Fibroblast of the aortic adventitia (primary cell): Measurements from ENCODE around the gene TDRKH. TPM values are rescaled to one million over a fixed set of nuclear protein-coding genes. Genes with fewer than 3 reads are reported as not detected.

Source experiments
- DNase-seq: peaks from one replicate; pipeline ENCODE4 v3.0.0-alpha.2; 2010; ENCODE audit warnings: low read depth
- H3K4me3 ChIP-seq: 2 replicates; pipeline ENCODE4 v1.5.1; 2011; ENCODE audit warnings: low read depth, mild to moderate bottlenecking, control low read depth, low read length, moderate library complexity
- CTCF ChIP-seq: IDR thresholded peaks from 2 replicates; pipeline ENCODE4 v1.5.1; 2011; ENCODE audit warnings: mild to moderate bottlenecking, low read length, control low read depth, inconsistent platforms; ENCODE audit not compliant: insufficient read depth
- total RNA-seq: library from RNA; depleted of rRNA; stranded (reverse); fragments of >200 nt; gene quantifications from 2 replicates; pipeline ENCODE4 v1.2.3, GENCODE V29; 2012; ENCODE audit warnings: low replicate concordance

TDRKH gene
- total RNA-seq, 1 donor: 2.1 TPM

DNA sequence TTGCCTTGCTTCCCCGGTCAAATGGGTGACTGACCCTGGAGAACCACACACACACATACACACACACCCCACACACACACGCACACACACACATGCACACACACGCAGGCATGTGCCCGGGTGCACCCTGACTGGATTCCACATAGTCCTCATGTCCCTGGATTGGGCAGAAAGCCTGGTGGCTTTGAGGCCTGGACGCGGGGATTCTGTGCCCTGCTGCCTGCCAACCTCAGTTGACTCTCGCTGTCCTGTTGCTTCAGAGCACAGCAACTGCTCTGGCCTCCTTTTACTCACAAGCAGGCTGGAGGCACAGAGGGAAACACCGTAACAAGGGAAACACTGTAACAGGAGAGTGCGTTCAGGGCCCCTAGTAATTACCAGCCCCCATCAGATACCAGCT lies 34.9 kb upstream of the TDRKH start:
- no peak overlapping the region for H3K4me3 ChIP-seq

GRCh38 chr1:151823175-151823574 lies 32.9 kb upstream of the TDRKH start:
- no peak for TF ChIP-seq CTCF
- H3K4me3 ChIP-seq: no peak overlapping the region
- DNase-seq: no peak

More for the DNA sequence above, 34.9 kb upstream of the TDRKH start:
- no peak for DNase-seq
- no peak for TF ChIP-seq CTCF

DNA sequence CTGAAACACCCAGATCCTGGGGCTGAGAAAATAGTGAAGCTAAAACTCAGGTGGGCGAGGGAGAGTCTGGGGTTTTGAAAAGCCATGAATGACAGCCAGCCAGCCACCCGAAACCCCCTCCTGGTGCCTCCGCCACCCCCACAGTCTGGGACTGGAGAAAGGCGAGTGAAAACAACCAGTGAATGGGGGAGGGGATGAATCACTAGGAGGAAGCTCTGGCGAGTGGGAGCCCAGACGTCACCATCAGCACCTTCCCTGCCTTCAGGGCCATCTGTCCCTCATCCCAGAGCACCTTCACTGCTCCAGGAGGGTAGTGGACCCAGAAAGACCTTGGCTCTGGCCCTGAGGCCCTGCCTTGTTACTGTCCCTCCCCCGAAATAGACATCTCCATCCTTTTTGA lies 32.1 kb upstream of the TDRKH start:
- no peak overlapping the region for H3K4me3 ChIP-seq
- no peak for TF ChIP-seq CTCF
- no peak for DNase-seq

DNA sequence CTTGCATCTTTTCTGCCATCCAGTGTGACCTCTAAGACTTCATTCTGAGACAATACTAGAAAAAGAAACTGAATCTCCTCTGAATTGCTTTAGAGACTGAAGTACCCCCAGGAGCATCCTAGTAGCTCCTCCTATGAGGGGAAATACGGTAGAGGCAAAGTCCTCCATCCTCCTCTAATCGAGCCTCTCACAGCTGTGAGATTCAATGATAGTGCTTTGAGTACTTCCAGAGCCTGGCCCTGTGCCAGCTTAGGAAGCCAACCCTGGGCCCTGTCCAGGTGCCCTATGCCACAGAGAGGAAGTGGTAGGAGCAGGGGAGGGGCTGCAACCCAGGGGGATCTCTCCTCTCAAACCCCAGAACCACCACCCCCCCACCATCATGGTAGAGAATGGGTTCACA lies 30.6 kb upstream of the TDRKH start:
- DNase-seq: no peak
- no peak overlapping the region for H3K4me3 ChIP-seq
- TF ChIP-seq CTCF: no peak

DNA sequence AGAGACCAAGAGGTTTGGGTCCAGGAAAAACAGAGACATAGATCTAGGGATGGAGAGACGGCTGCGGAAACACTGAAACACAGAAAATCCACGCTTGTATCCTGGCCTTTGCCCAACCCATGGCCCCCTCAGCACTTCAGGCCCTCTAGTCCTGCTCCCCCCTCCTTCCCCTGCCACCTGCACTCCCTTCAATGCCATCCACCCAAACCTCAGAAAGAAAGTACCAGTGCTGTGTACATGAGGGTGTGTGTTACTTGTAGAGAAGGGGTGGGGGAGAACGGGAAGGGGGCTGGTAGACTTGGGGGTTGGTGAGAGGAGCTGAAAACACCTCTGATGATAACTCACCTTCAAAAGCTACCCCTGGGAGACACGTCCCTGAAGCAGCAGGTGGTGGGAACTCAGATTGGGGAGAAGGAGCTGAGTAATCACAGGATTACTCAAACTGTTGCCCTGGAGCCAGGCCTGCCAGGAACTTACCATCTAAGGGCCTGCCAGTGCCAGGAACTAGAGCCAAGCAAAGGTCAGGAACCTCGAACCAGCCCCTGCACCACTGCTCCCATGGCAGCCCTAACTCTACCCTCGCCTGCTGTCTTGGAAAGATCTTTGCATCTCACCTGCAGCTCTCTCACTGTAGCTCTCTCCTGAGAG lies 29.8 kb upstream of the TDRKH start:
- TF ChIP-seq CTCF: no peak
- H3K4me3 ChIP-seq: no peak overlapping the region
- no peak for DNase-seq

GRCh38 chr1:151819227-151819835 lies 29.0 kb upstream of the TDRKH start:
- H3K4me3 ChIP-seq: no peak overlapping the region
- no peak for TF ChIP-seq CTCF
- DNase-seq: no peak

GRCh38 chr1:151817353-151817730 lies 27.0 kb upstream of the TDRKH start:
- no peak for TF ChIP-seq CTCF
- H3K4me3 ChIP-seq: no peak overlapping the region
- DNase-seq: no peak
